Body of pancreas (tissue), 4 donors: ENCODE data around the gene MRPL41.

ENCODE experiments used
- POLR2A ChIP-seq, 3 donors: fragments of 450-650 bp; IDR thresholded peaks; one replicate each; pipeline ENCODE4 v1.6.1; 2016; ENCODE audit warnings: antibody characterized with exemption in 3 of 3, mild to moderate bottlenecking in 2 of 3
- TF ChIP-seq, protein P1 (sequence below), 7 experiments: fragments of 450-650 bp in 4 of 7; fragments of 200-600 bp in 3 of 7; sonication (generic) in 3 of 7; IDR thresholded peaks; one replicate each; pipeline ENCODE4 v1.5.1; 2016 to 2019; ENCODE audit warnings: antibody characterized with exemption in 7 of 7

- TF ChIP-seq, protein P1, sequence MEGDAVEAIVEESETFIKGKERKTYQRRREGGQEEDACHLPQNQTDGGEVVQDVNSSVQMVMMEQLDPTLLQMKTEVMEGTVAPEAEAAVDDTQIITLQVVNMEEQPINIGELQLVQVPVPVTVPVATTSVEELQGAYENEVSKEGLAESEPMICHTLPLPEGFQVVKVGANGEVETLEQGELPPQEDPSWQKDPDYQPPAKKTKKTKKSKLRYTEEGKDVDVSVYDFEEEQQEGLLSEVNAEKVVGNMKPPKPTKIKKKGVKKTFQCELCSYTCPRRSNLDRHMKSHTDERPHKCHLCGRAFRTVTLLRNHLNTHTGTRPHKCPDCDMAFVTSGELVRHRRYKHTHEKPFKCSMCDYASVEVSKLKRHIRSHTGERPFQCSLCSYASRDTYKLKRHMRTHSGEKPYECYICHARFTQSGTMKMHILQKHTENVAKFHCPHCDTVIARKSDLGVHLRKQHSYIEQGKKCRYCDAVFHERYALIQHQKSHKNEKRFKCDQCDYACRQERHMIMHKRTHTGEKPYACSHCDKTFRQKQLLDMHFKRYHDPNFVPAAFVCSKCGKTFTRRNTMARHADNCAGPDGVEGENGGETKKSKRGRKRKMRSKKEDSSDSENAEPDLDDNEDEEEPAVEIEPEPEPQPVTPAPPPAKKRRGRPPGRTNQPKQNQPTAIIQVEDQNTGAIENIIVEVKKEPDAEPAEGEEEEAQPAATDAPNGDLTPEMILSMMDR (IDR thresholded peaks at IDR 0.05), result no peak
- no peak for TF ChIP-seq POLR2A (IDR thresholded peaks at IDR 0.05)
These were observed 12.5 kb downstream of the MRPL41 start for GRCh38 chr9:137564134-137564533.
